ENCODE results near the gene UNC93A. TPM values are rescaled to one million over a fixed set of nuclear protein-coding genes. Genes with fewer than 3 reads are reported as not detected.
A peak's percentile ranks its signal among the peaks of the same experiment; 100 is the strongest.

Gene UNC93A
- total RNA-seq, 3 donors from 2014 or later = not detected

DNA sequence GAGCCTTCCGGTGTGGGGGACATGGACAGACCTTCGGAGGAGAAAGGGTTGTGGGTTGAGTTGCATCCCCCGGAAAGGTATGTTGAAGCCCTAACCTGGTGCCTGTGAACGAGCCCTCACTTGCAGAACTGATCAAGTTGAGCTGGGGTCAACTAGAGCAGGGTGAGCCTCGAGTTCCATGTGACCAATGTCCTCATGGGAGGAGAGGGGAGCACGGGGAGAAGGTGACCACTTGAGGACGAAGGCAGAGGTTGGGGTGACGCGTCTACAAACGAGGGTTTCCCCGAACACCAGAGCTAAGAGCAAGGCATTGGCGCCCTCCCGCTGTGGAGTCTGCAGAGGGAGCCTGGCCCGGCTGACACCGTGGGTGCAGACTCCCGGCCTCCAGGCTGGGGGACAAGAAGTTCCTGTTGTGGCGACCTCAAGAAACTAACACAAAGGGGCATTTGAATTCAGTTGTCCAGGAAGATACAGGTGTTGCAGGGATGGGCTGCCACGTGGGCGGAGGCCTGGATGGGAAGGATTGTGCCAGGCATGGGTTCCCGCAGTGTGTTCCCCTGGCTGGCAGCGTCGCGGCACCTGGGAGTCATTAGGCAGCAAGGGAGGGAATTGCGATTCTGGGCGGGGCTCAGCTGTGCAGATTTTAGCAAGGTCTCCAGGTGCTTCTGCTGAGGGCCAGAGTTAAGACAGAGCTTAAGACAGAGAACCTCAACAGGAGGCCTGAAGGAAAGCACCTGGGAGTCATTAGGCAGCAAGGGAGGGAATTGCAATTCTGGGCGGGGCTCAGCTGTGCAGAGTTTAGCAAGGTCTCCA, 20.4 kb upstream of the UNC93A start:
- intact Hi-C loops (cut with DNase I; ENCODE audit: low total_unique reads) = no loop called here
- no peak overlapping the region for H3K4me3 ChIP-seq
- H3K4me1 ChIP-seq = no peaks in the 10 kb centered on the region
- TF ChIP-seq POLR2A (IDR thresholded peaks at IDR 0.05) = no peak
- TF ChIP-seq, protein P1, sequence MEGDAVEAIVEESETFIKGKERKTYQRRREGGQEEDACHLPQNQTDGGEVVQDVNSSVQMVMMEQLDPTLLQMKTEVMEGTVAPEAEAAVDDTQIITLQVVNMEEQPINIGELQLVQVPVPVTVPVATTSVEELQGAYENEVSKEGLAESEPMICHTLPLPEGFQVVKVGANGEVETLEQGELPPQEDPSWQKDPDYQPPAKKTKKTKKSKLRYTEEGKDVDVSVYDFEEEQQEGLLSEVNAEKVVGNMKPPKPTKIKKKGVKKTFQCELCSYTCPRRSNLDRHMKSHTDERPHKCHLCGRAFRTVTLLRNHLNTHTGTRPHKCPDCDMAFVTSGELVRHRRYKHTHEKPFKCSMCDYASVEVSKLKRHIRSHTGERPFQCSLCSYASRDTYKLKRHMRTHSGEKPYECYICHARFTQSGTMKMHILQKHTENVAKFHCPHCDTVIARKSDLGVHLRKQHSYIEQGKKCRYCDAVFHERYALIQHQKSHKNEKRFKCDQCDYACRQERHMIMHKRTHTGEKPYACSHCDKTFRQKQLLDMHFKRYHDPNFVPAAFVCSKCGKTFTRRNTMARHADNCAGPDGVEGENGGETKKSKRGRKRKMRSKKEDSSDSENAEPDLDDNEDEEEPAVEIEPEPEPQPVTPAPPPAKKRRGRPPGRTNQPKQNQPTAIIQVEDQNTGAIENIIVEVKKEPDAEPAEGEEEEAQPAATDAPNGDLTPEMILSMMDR (IDR thresholded peaks at IDR 0.05) = no peak
- TF ChIP-seq POLR2AphosphoS5 (IDR thresholded peaks at IDR 0.05) = no peak
- no peaks in the 10 kb centered on the region for H3K27me3 ChIP-seq
- no peaks in the 10 kb centered on the region for H3K9me3 ChIP-seq
- no peaks in the 10 kb centered on the region for H3K36me3 ChIP-seq
- DNase-seq (ENCODE audit: low spot score in 2 of 2) = no peak
- no peak overlapping the region for H3K27ac ChIP-seq

DNA sequence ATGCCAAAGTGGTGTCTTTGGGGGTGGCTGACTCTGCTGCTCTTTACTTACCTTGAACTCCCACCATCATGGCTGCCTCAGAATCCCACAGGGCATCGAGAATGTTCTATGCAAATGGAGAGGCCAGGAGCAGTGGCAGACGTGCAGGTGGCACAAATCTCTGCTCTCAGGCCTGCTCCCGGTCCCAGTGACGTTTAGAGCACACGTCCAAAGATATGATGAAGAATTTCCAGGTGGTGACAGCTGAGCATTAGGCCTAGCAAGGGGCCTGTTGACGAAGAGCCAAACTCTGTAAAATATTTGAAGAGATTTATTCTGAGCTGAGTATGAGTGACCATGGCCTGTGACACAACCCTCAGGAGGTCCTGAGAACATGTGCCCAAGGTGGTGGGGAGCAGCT, 19.0 kb upstream of the UNC93A start:
- TF ChIP-seq POLR2A (IDR thresholded peaks at IDR 0.05) (no peak), POLR2AphosphoS5 (IDR thresholded peaks at IDR 0.05) (no peak)
- TF ChIP-seq, protein P1 (IDR thresholded peaks at IDR 0.05) = no peak
- H3K36me3 ChIP-seq = no peaks in the 10 kb centered on the region
- no peaks in the 10 kb centered on the region for H3K9me3 ChIP-seq
- no peak overlapping the region for H3K4me3 ChIP-seq
- DNase-seq (ENCODE audit: low spot score in 2 of 2) = no peak
- H3K27me3 ChIP-seq = no peaks in the 10 kb centered on the region
- H3K27ac ChIP-seq = no peak overlapping the region
- intact Hi-C loops (cut with DNase I; ENCODE audit: low total_unique reads) = no loop called here
- no peaks in the 10 kb centered on the region for H3K4me1 ChIP-seq

DNA sequence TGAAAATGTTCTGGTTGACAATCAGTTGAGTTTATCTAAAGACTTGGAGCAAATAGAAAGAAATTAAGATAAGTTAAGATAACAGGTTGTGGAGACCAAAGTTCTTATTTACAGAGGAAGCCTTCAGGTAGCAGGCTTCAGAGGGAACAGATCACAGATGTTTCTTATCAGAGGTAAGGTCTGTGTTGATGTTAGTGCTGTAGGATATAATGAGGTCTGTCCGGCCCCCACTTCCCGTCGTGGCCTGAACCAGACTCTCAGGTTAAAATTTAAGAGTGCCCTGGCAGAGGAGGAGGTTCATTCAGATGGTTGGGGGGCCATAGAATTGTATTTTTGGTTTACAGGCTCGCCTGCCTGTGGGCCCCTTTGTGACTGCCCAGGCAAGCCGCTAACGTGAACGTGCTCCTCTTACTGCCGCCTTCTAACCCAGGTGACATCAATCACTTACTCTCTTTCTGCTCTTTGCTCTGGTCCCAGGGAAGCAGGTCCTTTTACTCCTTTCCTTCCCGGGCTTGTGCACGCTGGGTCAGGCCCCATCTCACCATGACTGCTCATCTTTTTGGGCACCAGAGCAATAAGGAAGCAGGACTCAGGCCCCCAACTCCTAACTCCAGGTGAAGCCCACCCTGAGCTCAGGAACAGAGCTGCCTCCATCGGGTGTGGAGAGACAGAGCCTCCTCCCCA, 18.3 kb upstream of the UNC93A start:
- Histone ChIP-seq H3K9me3 (no peaks in the 10 kb centered on the region), H3K4me1 (no peaks in the 10 kb centered on the region), H3K4me3 (no peak overlapping the region), H3K27me3 (no peaks in the 10 kb centered on the region), H3K27ac (no peak overlapping the region), H3K36me3 (no peaks in the 10 kb centered on the region)
- TF ChIP-seq POLR2A (IDR thresholded peaks at IDR 0.05) (no peak), POLR2AphosphoS5 (IDR thresholded peaks at IDR 0.05) (no peak)
- TF ChIP-seq, protein P1 (IDR thresholded peaks at IDR 0.05) = no peak
- intact Hi-C loops (cut with DNase I; ENCODE audit: low total_unique reads) = no loop called here
- DNase-seq (ENCODE audit: low spot score in 2 of 2) = no peak

GRCh38 chr6:167274270-167274669, 16.8 kb upstream of the UNC93A start:
- Histone ChIP-seq H3K4me1 (no peaks in the 10 kb centered on the region), H3K9me3 (no peaks in the 10 kb centered on the region), H3K36me3 (no peaks in the 10 kb centered on the region), H3K27ac (no peak overlapping the region), H3K4me3 (no peak overlapping the region), H3K27me3 (no peaks in the 10 kb centered on the region)
- no peak for DNase-seq (ENCODE audit: low spot score in 2 of 2)
- intact Hi-C loops (cut with DNase I; ENCODE audit: low total_unique reads) = no loop called here
- TF ChIP-seq POLR2AphosphoS5 (IDR thresholded peaks at IDR 0.05) (no peak), POLR2A (IDR thresholded peaks at IDR 0.05) (no peak)
- TF ChIP-seq, protein P1 (IDR thresholded peaks at IDR 0.05) = no peak

GRCh38 chr6:167275001-167275400, 16.1 kb upstream of the UNC93A start:
- no peak for TF ChIP-seq POLR2A (IDR thresholded peaks at IDR 0.05)
- no peak for TF ChIP-seq POLR2AphosphoS5 (IDR thresholded peaks at IDR 0.05)
- TF ChIP-seq, protein P1 (IDR thresholded peaks at IDR 0.05) = no peak
- Histone ChIP-seq H3K27ac (no peak overlapping the region), H3K27me3 (no peaks in the 10 kb centered on the region), H3K4me3 (no peak overlapping the region), H3K36me3 (no peaks in the 10 kb centered on the region), H3K9me3 (no peaks in the 10 kb centered on the region), H3K4me1 (no peaks in the 10 kb centered on the region)
- intact Hi-C loops (cut with DNase I; ENCODE audit: low total_unique reads) = no loop called here
- peak in 1 of 2 donors; percentile 66 for DNase-seq (ENCODE audit: low spot score in 2 of 2)

Measured in breast epithelium (tissue), 4 donors.